SH-SY5Y (cell line): ENCODE measurements around the gene EPHX1.

Experiments
- GATA2 ChIP-seq: IDR thresholded peaks from 2 replicates; pipeline ENCODE4 v1.6.1; 2011; ENCODE audit warnings: mild to moderate bottlenecking, low read depth, low read length
- GATA3 ChIP-seq: IDR thresholded peaks from 2 replicates; pipeline ENCODE4 v1.6.1; 2011; ENCODE audit warnings: low read depth, mild to moderate bottlenecking, low read length, moderate library complexity

GRCh38 chr1:225771661-225772322 is 38.1 kb upstream of the EPHX1 start:
- TF ChIP-seq GATA3 (no peak), GATA2 (no peak)
